NCI-H446 (cell line): Measurements from ENCODE around the gene CACNA1H.
"Not testable (repeated sequence)": the region's sequence is repeated elsewhere in the genome, so short reads cannot be mapped to it uniquely, and the experiment has no call there.

Experiments
- DNase-seq, 2 experiments: peaks; one replicate each; lab custom pipeline; 2025; lab: John Stamatoyannopoulos, UW

CACNA1H gene

GRCh38 chr16:1228227-1228626 is 75.3 kb downstream of the CACNA1H start:
- DNase-seq: not testable (repeated sequence)

GRCh38 chr16:1229476-1229875 is 76.6 kb downstream of the CACNA1H start:
- not testable (repeated sequence) for DNase-seq

GRCh38 chr16:1230084-1230470 is 77.2 kb downstream of the CACNA1H start, which contains the start of gene TPSB2:
Gene TPSB2 (minus strand): TSS chr16:1230184. CDS start chr16:1229951, 233 bp downstream.
- not testable (repeated sequence) for DNase-seq

- DNase-seq: not testable (repeated sequence)
These were observed 77.7 kb downstream of the CACNA1H start for GRCh38 chr16:1230471-1231212.

- DNase-seq: not testable (repeated sequence)
These were observed 78.4 kb downstream of the CACNA1H start for GRCh38 chr16:1231301-1231700.

GRCh38 chr16:1232049-1232748 is 79.3 kb downstream of the CACNA1H start:
- DNase-seq: not testable (repeated sequence)

GRCh38 chr16:1236659-1237058 is 83.8 kb downstream of the CACNA1H start:
- DNase-seq: not testable (repeated sequence)

- no peak for DNase-seq
These were observed 85.1 kb downstream of the CACNA1H start for GRCh38 chr16:1237990-1238389.

- DNase-seq: not testable (repeated sequence)
These were observed 86.0 kb downstream of the CACNA1H start for GRCh38 chr16:1238909-1239308.

GRCh38 chr16:1239575-1239974 is 86.7 kb downstream of the CACNA1H start:
- DNase-seq: not testable (repeated sequence)

GRCh38 chr16:1240436-1240835 is 87.5 kb downstream of the CACNA1H start, which contains the start of gene TPSAB1:
Gene TPSAB1 (plus strand): TSS chr16:1240705. CDS start chr16:1240939, 234 bp downstream.
- not testable (repeated sequence) for DNase-seq

GRCh38 chr16:1241081-1241480 is 88.2 kb downstream of the CACNA1H start:
- not testable (repeated sequence) for DNase-seq

GRCh38 chr16:1243363-1243762 is 90.5 kb downstream of the CACNA1H start:
- DNase-seq: not testable (repeated sequence)

- not testable (repeated sequence) for DNase-seq
These were observed 91.3 kb downstream of the CACNA1H start for GRCh38 chr16:1243907-1244850.

GRCh38 chr16:1244881-1245280 is 92.0 kb downstream of the CACNA1H start:
- DNase-seq: no peak

GRCh38 chr16:1245452-1246020 is 92.6 kb downstream of the CACNA1H start:
- DNase-seq: no peak

- not testable (repeated sequence) for DNase-seq
These were observed 95.1 kb downstream of the CACNA1H start for GRCh38 chr16:1247903-1248537.

GRCh38 chr16:1249031-1249755 is 96.3 kb downstream of the CACNA1H start:
- DNase-seq: not testable (repeated sequence)

- not testable (repeated sequence) for DNase-seq
These were observed 100.9 kb downstream of the CACNA1H start for GRCh38 chr16:1253701-1254364.

- DNase-seq: not testable (repeated sequence)
These were observed 101.9 kb downstream of the CACNA1H start for GRCh38 chr16:1254821-1255220.
